ENCODE measurements around the gene DPP6.

Gene DPP6

DNA sequence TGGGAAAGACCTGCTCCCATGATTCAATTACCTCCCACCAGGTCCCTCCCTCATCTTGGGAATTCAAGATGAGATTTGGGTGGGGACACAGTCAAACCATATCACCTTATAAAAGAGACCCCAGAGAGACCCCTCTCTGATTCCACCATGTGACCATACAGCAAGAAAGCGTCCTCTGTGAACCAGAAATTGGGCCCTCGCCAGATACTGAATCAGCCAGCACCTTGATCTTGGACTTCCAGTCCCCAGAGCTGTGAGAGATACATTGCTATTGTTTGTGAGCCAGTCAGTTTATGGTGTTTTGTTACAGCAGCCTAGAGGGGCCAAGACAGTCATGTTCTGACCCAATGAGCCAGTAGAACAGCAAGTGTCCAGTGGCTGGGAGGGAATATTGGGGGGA, 718.2 kb downstream of the DPP6 start:
- DNase-seq = no peak
- no peak overlapping the region for H3K27ac ChIP-seq
- no peaks in the 10 kb centered on the region for H3K27me3 ChIP-seq (replicated peaks)
- TF ChIP-seq, protein P1, sequence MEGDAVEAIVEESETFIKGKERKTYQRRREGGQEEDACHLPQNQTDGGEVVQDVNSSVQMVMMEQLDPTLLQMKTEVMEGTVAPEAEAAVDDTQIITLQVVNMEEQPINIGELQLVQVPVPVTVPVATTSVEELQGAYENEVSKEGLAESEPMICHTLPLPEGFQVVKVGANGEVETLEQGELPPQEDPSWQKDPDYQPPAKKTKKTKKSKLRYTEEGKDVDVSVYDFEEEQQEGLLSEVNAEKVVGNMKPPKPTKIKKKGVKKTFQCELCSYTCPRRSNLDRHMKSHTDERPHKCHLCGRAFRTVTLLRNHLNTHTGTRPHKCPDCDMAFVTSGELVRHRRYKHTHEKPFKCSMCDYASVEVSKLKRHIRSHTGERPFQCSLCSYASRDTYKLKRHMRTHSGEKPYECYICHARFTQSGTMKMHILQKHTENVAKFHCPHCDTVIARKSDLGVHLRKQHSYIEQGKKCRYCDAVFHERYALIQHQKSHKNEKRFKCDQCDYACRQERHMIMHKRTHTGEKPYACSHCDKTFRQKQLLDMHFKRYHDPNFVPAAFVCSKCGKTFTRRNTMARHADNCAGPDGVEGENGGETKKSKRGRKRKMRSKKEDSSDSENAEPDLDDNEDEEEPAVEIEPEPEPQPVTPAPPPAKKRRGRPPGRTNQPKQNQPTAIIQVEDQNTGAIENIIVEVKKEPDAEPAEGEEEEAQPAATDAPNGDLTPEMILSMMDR (IDR thresholded peaks at IDR 0.05; ENCODE audit: low read depth, low read length, missing control alignments) = no peak
- in situ Hi-C loops (cut with HindIII; ENCODE audit: low pct_ligation_motif_present, low sequenced_read_pairs) = no loop called here
- no peak overlapping the region for H3K4me3 ChIP-seq (ENCODE audit: low read depth, low read length)
- H3K36me3 ChIP-seq (replicated peaks) = no peaks in the 10 kb centered on the region

DNA sequence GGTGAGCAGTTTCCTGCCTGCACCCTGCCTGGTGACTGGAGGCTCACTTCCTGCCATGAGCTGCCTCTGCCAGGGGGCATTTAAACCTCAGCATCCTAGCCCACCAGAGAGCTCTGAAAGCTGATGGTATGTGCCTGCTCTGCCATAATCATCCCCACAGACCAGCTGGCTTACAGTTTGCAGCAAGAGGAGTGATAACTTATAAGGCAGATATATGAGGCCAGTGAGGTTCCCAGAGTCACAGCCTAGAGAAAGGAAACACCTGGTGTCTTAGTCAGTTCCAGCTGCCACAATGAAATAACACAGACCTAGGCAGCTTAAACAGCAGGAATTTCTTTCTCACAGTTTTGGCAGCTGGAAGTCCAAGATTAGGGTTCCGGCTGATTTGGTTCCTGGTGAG, 718.8 kb downstream of the DPP6 start:
- H3K36me3 ChIP-seq (replicated peaks) = no peaks in the 10 kb centered on the region
- H3K4me3 ChIP-seq (ENCODE audit: low read depth, low read length) = no peak overlapping the region
- no peak for DNase-seq
- H3K27ac ChIP-seq = no peak overlapping the region
- TF ChIP-seq, protein P1 (IDR thresholded peaks at IDR 0.05; ENCODE audit: low read depth, low read length, missing control alignments) = no peak
- in situ Hi-C loops (cut with HindIII; ENCODE audit: low pct_ligation_motif_present, low sequenced_read_pairs) = no loop called here
- H3K27me3 ChIP-seq (replicated peaks) = no peaks in the 10 kb centered on the region

DNA sequence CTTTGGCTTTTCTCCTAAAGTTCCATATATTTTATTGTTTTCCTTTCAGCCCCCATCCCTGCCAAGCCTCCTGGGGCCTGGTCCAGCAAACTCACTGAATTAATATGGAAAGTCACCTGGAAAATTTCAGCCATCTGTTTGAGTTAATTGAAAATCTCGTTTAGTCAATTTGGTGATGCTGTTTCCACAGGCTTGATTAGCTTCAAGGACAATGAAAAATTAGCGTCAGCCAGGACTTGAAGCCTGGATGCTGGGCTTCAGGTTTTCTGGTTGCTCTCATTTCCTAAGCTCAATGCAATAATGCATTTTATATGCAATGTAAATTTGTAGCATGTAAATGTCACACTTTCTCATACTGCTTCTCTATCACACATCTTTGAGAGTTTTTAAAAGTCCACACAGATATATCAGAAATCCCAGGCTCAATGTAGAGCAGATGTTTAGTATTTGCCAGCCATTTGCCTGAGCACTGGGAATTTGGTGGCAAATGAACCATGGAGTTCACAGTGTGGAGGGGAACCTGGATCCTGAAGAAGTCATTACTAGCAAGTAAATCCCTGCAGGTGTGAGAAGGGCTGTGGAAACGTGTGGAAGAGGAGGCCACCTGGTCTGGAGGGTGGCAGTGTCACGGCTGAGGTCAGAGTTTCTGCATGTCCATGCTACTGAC, 722.2 kb downstream of the DPP6 start:
- Histone ChIP-seq H3K27me3 (replicated peaks) (no peaks in the 10 kb centered on the region), H3K4me3 (ENCODE audit: low read depth, low read length) (no peak overlapping the region), H3K27ac (no peak overlapping the region), H3K36me3 (replicated peaks) (no peaks in the 10 kb centered on the region)
- DNase-seq = no peak
- in situ Hi-C loops (cut with HindIII; ENCODE audit: low pct_ligation_motif_present, low sequenced_read_pairs) = no loop called here
- TF ChIP-seq, protein P1 (IDR thresholded peaks at IDR 0.05; ENCODE audit: low read depth, low read length, missing control alignments) = no peak

DNA sequence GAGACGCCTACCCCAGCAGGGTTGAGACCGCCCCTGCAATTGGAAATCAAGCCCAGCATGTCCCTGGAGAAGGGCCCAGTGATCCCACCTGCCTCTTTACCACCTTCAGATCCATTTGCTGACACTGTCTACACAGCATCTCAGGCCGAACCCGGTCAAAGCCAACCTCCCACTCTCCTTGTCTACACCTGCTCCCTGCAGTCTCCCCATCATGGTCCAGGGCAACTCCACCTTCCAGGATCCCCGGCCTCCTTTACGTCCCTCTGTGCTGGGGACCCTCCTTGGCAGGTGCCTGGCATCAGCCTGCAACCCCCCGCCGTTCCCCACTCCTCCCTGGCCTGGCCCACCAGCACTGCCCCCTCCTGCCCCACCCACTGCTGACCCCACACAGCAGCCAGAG, 723.5 kb downstream of the DPP6 start:
- no peak overlapping the region for H3K4me3 ChIP-seq (ENCODE audit: low read depth, low read length)
- in situ Hi-C loops (cut with HindIII; ENCODE audit: low pct_ligation_motif_present, low sequenced_read_pairs) = no loop called here
- no peak for DNase-seq
- no peaks in the 10 kb centered on the region for H3K27me3 ChIP-seq (replicated peaks)
- TF ChIP-seq, protein P1 (IDR thresholded peaks at IDR 0.05; ENCODE audit: low read depth, low read length, missing control alignments) = no peak
- no peak overlapping the region for H3K27ac ChIP-seq
- H3K36me3 ChIP-seq (replicated peaks) = no peaks in the 10 kb centered on the region

DNA sequence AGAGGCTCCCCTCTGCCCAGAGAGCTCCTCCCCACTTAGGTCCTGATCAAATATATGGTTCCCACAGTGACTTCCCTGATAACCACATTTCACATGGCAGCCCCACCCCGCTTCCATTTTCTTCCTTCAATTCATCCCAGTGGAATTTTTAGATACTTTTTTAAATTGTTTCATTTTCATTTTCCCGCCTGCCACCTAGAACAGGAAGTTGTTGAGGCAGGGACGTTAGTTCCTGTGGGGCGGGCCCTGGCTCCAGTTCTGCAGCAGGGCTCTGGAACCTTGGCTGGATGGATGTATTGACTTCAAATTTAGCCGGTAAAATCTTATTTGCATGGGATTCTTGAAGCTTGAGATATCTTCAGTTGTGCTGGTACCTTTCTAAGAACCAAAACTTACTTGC, 724.2 kb downstream of the DPP6 start:
- TF ChIP-seq, protein P1 (IDR thresholded peaks at IDR 0.05; ENCODE audit: low read depth, low read length, missing control alignments) = no peak
- no peak for DNase-seq
- in situ Hi-C loops (cut with HindIII; ENCODE audit: low pct_ligation_motif_present, low sequenced_read_pairs) = no loop called here
- Histone ChIP-seq H3K36me3 (replicated peaks) (no peaks in the 10 kb centered on the region), H3K4me3 (ENCODE audit: low read depth, low read length) (no peak overlapping the region), H3K27ac (no peak overlapping the region), H3K27me3 (replicated peaks) (no peaks in the 10 kb centered on the region)

DNA sequence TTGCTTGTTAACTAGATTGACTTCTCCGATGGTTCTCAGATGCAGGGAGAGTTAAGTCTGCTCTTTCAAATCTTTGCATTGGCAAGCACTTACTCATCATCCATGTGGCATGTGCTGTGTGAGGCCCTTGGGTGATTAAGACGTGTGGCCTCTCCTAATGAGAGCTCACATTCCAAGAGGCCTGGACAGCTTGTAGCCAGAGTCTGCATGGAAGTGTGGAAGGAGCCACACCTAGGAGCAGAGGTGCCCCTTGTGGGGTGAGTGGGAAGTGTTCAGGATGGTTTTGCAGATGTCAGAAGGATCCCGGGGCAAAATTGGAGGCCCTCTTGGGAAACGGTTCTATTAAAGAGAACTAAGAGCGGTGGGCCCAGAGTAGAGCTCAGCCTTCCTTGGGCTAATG, 724.8 kb downstream of the DPP6 start:
- no peak overlapping the region for H3K27ac ChIP-seq
- H3K27me3 ChIP-seq (replicated peaks) = no peaks in the 10 kb centered on the region
- TF ChIP-seq, protein P1 (IDR thresholded peaks at IDR 0.05; ENCODE audit: low read depth, low read length, missing control alignments) = no peak
- in situ Hi-C loops (cut with HindIII; ENCODE audit: low pct_ligation_motif_present, low sequenced_read_pairs) = no loop called here
- no peak overlapping the region for H3K4me3 ChIP-seq (ENCODE audit: low read depth, low read length)
- no peak for DNase-seq
- no peaks in the 10 kb centered on the region for H3K36me3 ChIP-seq (replicated peaks)

All from brain microvascular endothelial cell (primary cell).